Neural cell (in vitro differentiated cells): ENCODE results near the gene TYROBP.

Experiments
- CTCF ChIP-seq: fragments of 450-650 bp; IDR thresholded peaks from 2 replicates; pipeline ENCODE4 v1.5.1; 2014; ENCODE audit warnings: antibody characterized with exemption, mild to moderate bottlenecking, moderate library complexity; ENCODE audit not compliant: poor library complexity, severe bottlenecking
- EZH2 ChIP-seq: fragments of 200-600, 300-800 bp; shearing (Covaris generic), sonication (generic); IDR thresholded peaks from 2 replicates; pipeline ENCODE4 v1.6.1; 2014; ENCODE audit warnings: antibody characterized with exemption, low read length, borderline replicate concordance, mild to moderate bottlenecking; ENCODE audit not compliant: insufficient read depth, poor library complexity, severe bottlenecking
- POLR2AphosphoS5 ChIP-seq: IDR thresholded peaks from 2 replicates; pipeline ENCODE4 v1.6.1; 2012
- RAD21 ChIP-seq: fragments of 450-650 bp; conservative IDR thresholded peaks from 2 replicates; pipeline ENCODE4 v1.6.1; 2014; ENCODE audit warnings: antibody characterized with exemption, mild to moderate bottlenecking, moderate library complexity
- REST ChIP-seq: IDR thresholded peaks from 2 replicates; pipeline ENCODE4 v1.6.1; 2012; ENCODE audit warnings: borderline replicate concordance
- SMC3 ChIP-seq: fragments of 450-650 bp; conservative IDR thresholded peaks from 2 replicates; pipeline ENCODE4 v1.6.1; 2014; ENCODE audit warnings: antibody characterized with exemption, mild to moderate bottlenecking, moderate library complexity; ENCODE audit not compliant: poor library complexity
- TAF1 ChIP-seq: IDR thresholded peaks from 2 replicates; pipeline ENCODE4 v1.6.1; 2012; ENCODE audit warnings: low read depth

GRCh38 chr19:35874392-35874930, 33.6 kb downstream of the TYROBP start:
- TF ChIP-seq CTCF, result no peak
- no peak for TF ChIP-seq POLR2AphosphoS5
- no peak for TF ChIP-seq SMC3
- no peak for TF ChIP-seq TAF1
- TF ChIP-seq RAD21, result no peak
- no peak for TF ChIP-seq REST
- TF ChIP-seq EZH2, result no peak
